ENCODE data around the gene RAD50.

- TF ChIP-seq CTCF (IDR thresholded peaks at IDR 0.05 in 8 of 11, conservative IDR thresholded peaks at IDR 0.05 in 3 of 11): no peak
- TF ChIP-seq POLR2A (IDR thresholded peaks at IDR 0.05): no peak
- no peak for TF ChIP-seq POLR2AphosphoS5 (IDR thresholded peaks at IDR 0.05)
Measured at GRCh38 chr5:132684491-132684890, 127.7 kb downstream of the RAD50 start.

Data from spleen (tissue), 7 donors.